CD4-positive, alpha-beta T cell treated with Interleukin-12 subunit alpha and Interleukin-12 subunit beta, for 1 hour (primary cell): Measurements from ENCODE around the gene UPK2.

ENCODE experiments used
- DNase-seq: peaks from one replicate; pipeline ENCODE4 v3.0.0-alpha.2; 2020

Gene UPK2

GRCh38 chr11:118956094-118956846, at the start of gene UPK2:
UPK2 (plus strand) TSS chr11:118956298; CDS start chr11:118956351, 53 bp downstream.
- peak; percentile 89 for DNase-seq

- DNase-seq: peak; percentile 91
Observed at GRCh38 chr11:118907051-118908042, 48.8 kb upstream of the UPK2 start.

- DNase-seq: no peak
Observed at GRCh38 chr11:118908264-118908663, 47.8 kb upstream of the UPK2 start.

GRCh38 chr11:118908901-118909618, 47.0 kb upstream of the UPK2 start:
- no peak for DNase-seq

GRCh38 chr11:118909619-118910308, 46.3 kb upstream of the UPK2 start:
- no peak for DNase-seq

- DNase-seq: peak; percentile 66
Observed at GRCh38 chr11:118910309-118911112, 45.6 kb upstream of the UPK2 start.

GRCh38 chr11:118911113-118911879, 44.8 kb upstream of the UPK2 start:
- no peak for DNase-seq

GRCh38 chr11:118911880-118912741, 44.0 kb upstream of the UPK2 start:
- peak; percentile 75 for DNase-seq

- peak; percentile 40 for DNase-seq
Observed at GRCh38 chr11:118912742-118913410, 43.2 kb upstream of the UPK2 start.

GRCh38 chr11:118913411-118914125, 42.5 kb upstream of the UPK2 start:
- peak; percentile 79 for DNase-seq

- DNase-seq: peak; percentile 76
Observed at GRCh38 chr11:118914178-118914918, 41.8 kb upstream of the UPK2 start.

- no peak for DNase-seq
Observed at GRCh38 chr11:118914987-118915386, 41.1 kb upstream of the UPK2 start.

- DNase-seq: no peak
Observed at GRCh38 chr11:118915396-118915795, 40.7 kb upstream of the UPK2 start.

GRCh38 chr11:118915941-118916841, 39.9 kb upstream of the UPK2 start:
- DNase-seq: no peak

GRCh38 chr11:118916842-118917388, 39.2 kb upstream of the UPK2 start:
- no peak for DNase-seq

GRCh38 chr11:118917481-118918127, 38.5 kb upstream of the UPK2 start:
- DNase-seq: peak; percentile 80
